ENCODE measurements around the gene LAMTOR2. TPM values are rescaled to one million over a fixed set of nuclear protein-coding genes. Genes with fewer than 3 reads are reported as not detected.

LAMTOR2 gene
- polyA plus RNA-seq, 1 donor from 2014 or later: 81.3 TPM

DNA sequence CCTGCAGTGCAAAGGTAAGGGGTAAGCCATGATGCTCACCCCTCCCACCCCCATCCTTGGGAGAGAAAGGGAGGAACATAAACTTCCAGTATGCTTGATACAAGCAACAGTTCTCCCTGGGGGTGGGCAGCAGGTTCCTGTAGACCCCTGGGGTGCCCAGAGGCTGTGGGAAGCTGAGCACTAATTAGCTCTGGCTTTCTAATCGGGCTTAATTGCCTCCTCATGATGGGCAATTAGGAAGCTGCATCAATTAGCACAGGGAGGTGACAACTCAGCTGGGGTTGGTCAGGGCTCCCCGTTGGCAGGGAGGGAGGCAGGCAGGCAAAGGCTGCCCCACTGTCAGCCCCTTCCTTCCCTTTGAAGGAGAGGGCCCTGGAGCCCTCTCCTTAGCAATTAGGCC, 44.2 kb downstream of the LAMTOR2 start:
- H3K27ac ChIP-seq (ENCODE audit: low read length): no peak overlapping the region
- no peaks in the 10 kb centered on the region for H3K9me3 ChIP-seq (ENCODE audit: low read length)
- H4K20me1 ChIP-seq (ENCODE audit: insufficient read depth): peaks cover 11% of the 10 kb centered on the region
- peaks cover 6% of the 10 kb centered on the region for H3K36me3 ChIP-seq (ENCODE audit: insufficient read depth, low read length)
- H2AFZ ChIP-seq (ENCODE audit: low read depth, low read length): no peak overlapping the region
- no peak overlapping the region for H3K9ac ChIP-seq (ENCODE audit: low read length)
- H3F3A ChIP-seq (ENCODE audit: insufficient read depth, low read length, poor library complexity, severe bottlenecking): no peaks in the 10 kb centered on the region
- no peak overlapping the region for H3K4me2 ChIP-seq (ENCODE audit: low read length)
- H3K9me2 ChIP-seq (ENCODE audit: insufficient read depth, low read length): no peaks in the 10 kb centered on the region
- no peaks in the 10 kb centered on the region for H3K27me3 ChIP-seq (ENCODE audit: insufficient read depth, low read depth, low read length)
- TF ChIP-seq POLR2AphosphoS5 (IDR thresholded peaks at IDR 0.05) (no peak), RAD21 (conservative IDR thresholded peaks at IDR 0.05) (no peak), SMC3 (conservative IDR thresholded peaks at IDR 0.05; ENCODE audit: poor library complexity) (no peak)
- TF ChIP-seq, protein P1, sequence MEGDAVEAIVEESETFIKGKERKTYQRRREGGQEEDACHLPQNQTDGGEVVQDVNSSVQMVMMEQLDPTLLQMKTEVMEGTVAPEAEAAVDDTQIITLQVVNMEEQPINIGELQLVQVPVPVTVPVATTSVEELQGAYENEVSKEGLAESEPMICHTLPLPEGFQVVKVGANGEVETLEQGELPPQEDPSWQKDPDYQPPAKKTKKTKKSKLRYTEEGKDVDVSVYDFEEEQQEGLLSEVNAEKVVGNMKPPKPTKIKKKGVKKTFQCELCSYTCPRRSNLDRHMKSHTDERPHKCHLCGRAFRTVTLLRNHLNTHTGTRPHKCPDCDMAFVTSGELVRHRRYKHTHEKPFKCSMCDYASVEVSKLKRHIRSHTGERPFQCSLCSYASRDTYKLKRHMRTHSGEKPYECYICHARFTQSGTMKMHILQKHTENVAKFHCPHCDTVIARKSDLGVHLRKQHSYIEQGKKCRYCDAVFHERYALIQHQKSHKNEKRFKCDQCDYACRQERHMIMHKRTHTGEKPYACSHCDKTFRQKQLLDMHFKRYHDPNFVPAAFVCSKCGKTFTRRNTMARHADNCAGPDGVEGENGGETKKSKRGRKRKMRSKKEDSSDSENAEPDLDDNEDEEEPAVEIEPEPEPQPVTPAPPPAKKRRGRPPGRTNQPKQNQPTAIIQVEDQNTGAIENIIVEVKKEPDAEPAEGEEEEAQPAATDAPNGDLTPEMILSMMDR (IDR thresholded peaks at IDR 0.05; ENCODE audit: poor library complexity, severe bottlenecking): no peak
- TF ChIP-seq, protein P2, sequence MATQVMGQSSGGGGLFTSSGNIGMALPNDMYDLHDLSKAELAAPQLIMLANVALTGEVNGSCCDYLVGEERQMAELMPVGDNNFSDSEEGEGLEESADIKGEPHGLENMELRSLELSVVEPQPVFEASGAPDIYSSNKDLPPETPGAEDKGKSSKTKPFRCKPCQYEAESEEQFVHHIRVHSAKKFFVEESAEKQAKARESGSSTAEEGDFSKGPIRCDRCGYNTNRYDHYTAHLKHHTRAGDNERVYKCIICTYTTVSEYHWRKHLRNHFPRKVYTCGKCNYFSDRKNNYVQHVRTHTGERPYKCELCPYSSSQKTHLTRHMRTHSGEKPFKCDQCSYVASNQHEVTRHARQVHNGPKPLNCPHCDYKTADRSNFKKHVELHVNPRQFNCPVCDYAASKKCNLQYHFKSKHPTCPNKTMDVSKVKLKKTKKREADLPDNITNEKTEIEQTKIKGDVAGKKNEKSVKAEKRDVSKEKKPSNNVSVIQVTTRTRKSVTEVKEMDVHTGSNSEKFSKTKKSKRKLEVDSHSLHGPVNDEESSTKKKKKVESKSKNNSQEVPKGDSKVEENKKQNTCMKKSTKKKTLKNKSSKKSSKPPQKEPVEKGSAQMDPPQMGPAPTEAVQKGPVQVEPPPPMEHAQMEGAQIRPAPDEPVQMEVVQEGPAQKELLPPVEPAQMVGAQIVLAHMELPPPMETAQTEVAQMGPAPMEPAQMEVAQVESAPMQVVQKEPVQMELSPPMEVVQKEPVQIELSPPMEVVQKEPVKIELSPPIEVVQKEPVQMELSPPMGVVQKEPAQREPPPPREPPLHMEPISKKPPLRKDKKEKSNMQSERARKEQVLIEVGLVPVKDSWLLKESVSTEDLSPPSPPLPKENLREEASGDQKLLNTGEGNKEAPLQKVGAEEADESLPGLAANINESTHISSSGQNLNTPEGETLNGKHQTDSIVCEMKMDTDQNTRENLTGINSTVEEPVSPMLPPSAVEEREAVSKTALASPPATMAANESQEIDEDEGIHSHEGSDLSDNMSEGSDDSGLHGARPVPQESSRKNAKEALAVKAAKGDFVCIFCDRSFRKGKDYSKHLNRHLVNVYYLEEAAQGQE (IDR thresholded peaks at IDR 0.05; ENCODE audit: borderline replicate concordance): no peak
- H3K4me3 ChIP-seq (ENCODE audit: low read length): no peak overlapping the region
- H3K79me2 ChIP-seq (replicated peaks; ENCODE audit: insufficient read depth, low read length): peaks cover 65% of the 10 kb centered on the region

DNA sequence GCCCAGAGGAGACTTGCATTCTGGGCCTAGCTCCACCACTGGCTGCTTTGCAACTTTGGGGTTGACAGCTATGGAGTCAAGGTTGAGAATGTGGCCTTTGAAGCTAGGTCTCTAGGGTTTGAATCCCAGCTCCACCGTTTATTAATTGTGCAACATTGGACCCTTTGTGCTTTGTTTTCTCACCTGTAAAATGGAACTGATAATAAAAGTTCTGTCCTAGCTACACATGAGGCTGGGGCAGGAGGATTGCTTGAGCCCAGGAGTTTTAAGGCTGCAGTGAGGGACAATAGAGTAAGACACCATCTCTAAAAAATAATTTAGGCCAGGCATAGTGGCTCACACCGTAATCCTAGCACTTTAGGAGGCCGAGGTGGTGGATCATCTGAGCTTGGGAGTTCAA, 44.7 kb downstream of the LAMTOR2 start:
- Histone ChIP-seq H3K4me2 (ENCODE audit: low read length) (no peak overlapping the region), H3F3A (ENCODE audit: insufficient read depth, low read length, poor library complexity, severe bottlenecking) (no peaks in the 10 kb centered on the region), H3K79me2 (replicated peaks; ENCODE audit: insufficient read depth, low read length) (peaks cover 61% of the 10 kb centered on the region), H2AFZ (ENCODE audit: low read depth, low read length) (no peak overlapping the region), H3K9me2 (ENCODE audit: insufficient read depth, low read length) (no peaks in the 10 kb centered on the region), H3K9ac (ENCODE audit: low read length) (no peak overlapping the region), H3K27me3 (ENCODE audit: insufficient read depth, low read depth, low read length) (no peaks in the 10 kb centered on the region), H3K27ac (ENCODE audit: low read length) (no peak overlapping the region), H3K4me3 (ENCODE audit: low read length) (no peak overlapping the region), H3K36me3 (ENCODE audit: insufficient read depth, low read length) (peaks cover 6% of the 10 kb centered on the region), H4K20me1 (ENCODE audit: insufficient read depth) (peaks cover 7% of the 10 kb centered on the region), H3K9me3 (ENCODE audit: low read length) (no peaks in the 10 kb centered on the region)
- no peak for TF ChIP-seq POLR2AphosphoS5 (IDR thresholded peaks at IDR 0.05)
- TF ChIP-seq TAF1 (IDR thresholded peaks at IDR 0.05; ENCODE audit: low read depth): no peak
- TF ChIP-seq EP300 (conservative IDR thresholded peaks at IDR 0.05; ENCODE audit: poor library complexity, severe bottlenecking): no peak
- TF ChIP-seq, protein P1 (IDR thresholded peaks at IDR 0.05; ENCODE audit: poor library complexity, severe bottlenecking): no peak
- TF ChIP-seq SMC3 (conservative IDR thresholded peaks at IDR 0.05; ENCODE audit: poor library complexity): no peak
- no peak for TF ChIP-seq EZH2 (IDR thresholded peaks at IDR 0.05; ENCODE audit: borderline replicate concordance, insufficient read depth, low read length, poor library complexity, severe bottlenecking)
- no peak for TF ChIP-seq RAD21 (conservative IDR thresholded peaks at IDR 0.05)
- no peak for TF ChIP-seq MXI1 (conservative IDR thresholded peaks at IDR 0.05; ENCODE audit: poor library complexity, severe bottlenecking)
- TF ChIP-seq, protein P2 (IDR thresholded peaks at IDR 0.05; ENCODE audit: borderline replicate concordance): no peak
